Uterus (tissue), 2 donors: ENCODE data around the gene P2RY14.

ENCODE experiments used
- POLR2A ChIP-seq, 2 donors: fragments of 450-650 bp; IDR thresholded peaks; one replicate each; pipeline ENCODE4 v1.6.1; 2016; ENCODE audit warnings: antibody characterized with exemption in 2 of 2, mild to moderate bottlenecking in 1 of 2, moderate library complexity in 1 of 2
- TF ChIP-seq, protein P1 (sequence below), 4 experiments: fragments of 200-600 bp in 2 of 4; fragments of 450-650 bp in 2 of 4; sonication (generic) in 2 of 4; IDR thresholded peaks; one replicate each; pipeline ENCODE4 v1.5.1; 2016 to 2019; ENCODE audit warnings: antibody characterized with exemption in 4 of 4, mild to moderate bottlenecking in 2 of 4, moderate library complexity in 1 of 4

DNA sequence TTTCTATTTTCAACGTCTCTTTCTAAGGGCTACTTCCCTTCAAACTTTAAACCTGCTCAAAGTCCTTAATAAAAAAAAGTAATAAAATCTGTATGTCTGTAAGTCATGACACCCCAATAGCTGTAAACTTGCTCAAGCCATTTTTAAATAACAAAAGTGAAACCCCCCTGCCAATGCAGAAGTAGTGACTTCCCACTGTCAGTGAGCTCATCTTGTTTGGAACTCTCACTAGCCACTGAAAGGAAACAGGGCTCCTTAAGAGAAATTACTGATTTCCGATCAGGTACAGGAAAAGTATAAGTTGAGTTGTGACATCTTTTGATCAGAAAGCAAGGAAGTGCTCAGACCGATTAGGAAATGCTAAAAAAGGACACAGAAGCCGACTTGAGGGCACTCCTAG, 47.7 kb downstream of the P2RY14 start:
- no peak for TF ChIP-seq POLR2A (IDR thresholded peaks at IDR 0.05)
- TF ChIP-seq, protein P1, sequence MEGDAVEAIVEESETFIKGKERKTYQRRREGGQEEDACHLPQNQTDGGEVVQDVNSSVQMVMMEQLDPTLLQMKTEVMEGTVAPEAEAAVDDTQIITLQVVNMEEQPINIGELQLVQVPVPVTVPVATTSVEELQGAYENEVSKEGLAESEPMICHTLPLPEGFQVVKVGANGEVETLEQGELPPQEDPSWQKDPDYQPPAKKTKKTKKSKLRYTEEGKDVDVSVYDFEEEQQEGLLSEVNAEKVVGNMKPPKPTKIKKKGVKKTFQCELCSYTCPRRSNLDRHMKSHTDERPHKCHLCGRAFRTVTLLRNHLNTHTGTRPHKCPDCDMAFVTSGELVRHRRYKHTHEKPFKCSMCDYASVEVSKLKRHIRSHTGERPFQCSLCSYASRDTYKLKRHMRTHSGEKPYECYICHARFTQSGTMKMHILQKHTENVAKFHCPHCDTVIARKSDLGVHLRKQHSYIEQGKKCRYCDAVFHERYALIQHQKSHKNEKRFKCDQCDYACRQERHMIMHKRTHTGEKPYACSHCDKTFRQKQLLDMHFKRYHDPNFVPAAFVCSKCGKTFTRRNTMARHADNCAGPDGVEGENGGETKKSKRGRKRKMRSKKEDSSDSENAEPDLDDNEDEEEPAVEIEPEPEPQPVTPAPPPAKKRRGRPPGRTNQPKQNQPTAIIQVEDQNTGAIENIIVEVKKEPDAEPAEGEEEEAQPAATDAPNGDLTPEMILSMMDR (IDR thresholded peaks at IDR 0.05): no peak
